ENCODE measurements around the gene GABBR2. TPM values are rescaled to one million over a fixed set of nuclear protein-coding genes. Genes with fewer than 3 reads are reported as not detected.
A peak's percentile ranks its signal among the peaks of the same experiment; 100 is the strongest.

Gene GABBR2
- total RNA-seq, result under 1 TPM in 1 of 2 donors, not detected in 1; 0.39 TPM
- not detected for polyA plus RNA-seq
- long read RNA-seq, donor 1, result 0 reads
- long read RNA-seq, donor 2, partial matches to known transcripts, result 0 of 1 reads
- long read RNA-seq, donor 2, other reads (novel, unspliced or antisense), result 1 of 1 reads

GRCh38 chr9:98708933-98709911 is at the start of gene GABBR2:
Gene GABBR2 (minus strand): TSS chr9:98708935. CDS start chr9:98708737, 198 bp downstream.
- DNase-seq (no peak), ATAC-seq (ENCODE audit: low FRiP score) (no peak)
- Histone ChIP-seq H3K4me3 (ENCODE audit: low read length in 2 of 2) (peak within 1 kb of the TSS; percentile 34 to 47), H3K9me3 (ENCODE audit: control insufficient read depth, low read length) (peaks cover 2% of the 10 kb centered on the region), H3K4me1 (ENCODE audit: control insufficient read depth in 1 of 2, insufficient read depth in 2 of 2, low read length in 2 of 2) (no peaks in the 10 kb centered on the region), H3K27me3 (ENCODE audit: control insufficient read depth in 1 of 2, insufficient read depth in 2 of 2, low read length in 1 of 2) (no peaks in the 10 kb centered on the region), H3K27ac (ENCODE audit: low read depth in 1 of 2, low read length in 2 of 2) (no peak within 1 kb of the TSS), H3K36me3 (ENCODE audit: control insufficient read depth in 1 of 2, insufficient read depth in 2 of 2, low read length in 1 of 2) (no peaks in the 10 kb centered on the region)
- WGBS, 2 donors, result 1 to 2% methylated on average over 60 to 111 of the region's 111 CpGs
- intact Hi-C loops (cut with DNase I), result no loop called here

GRCh38 chr9:98755006-98755618 is 46.4 kb upstream of the GABBR2 start:
- H3K36me3 ChIP-seq (ENCODE audit: control insufficient read depth in 1 of 2, insufficient read depth in 2 of 2, low read length in 1 of 2), result peaks cover 10 to 12% of the 10 kb centered on the region in 2 donors

GRCh38 chr9:98751210-98751609 is 42.5 kb upstream of the GABBR2 start:
- H3K36me3 ChIP-seq (ENCODE audit: control insufficient read depth in 1 of 2, insufficient read depth in 2 of 2, low read length in 1 of 2), result peaks cover 7 to 20% of the 10 kb centered on the region in 2 donors
- WGBS, 2 donors, result 80 to 81% methylated on average over 2 of the region's 2 CpGs
- peaks cover 2% of the 10 kb centered on the region for H3K9me3 ChIP-seq (ENCODE audit: control insufficient read depth, low read length)
- no peaks in the 10 kb centered on the region for H3K27me3 ChIP-seq (ENCODE audit: control insufficient read depth in 1 of 2, insufficient read depth in 2 of 2, low read length in 1 of 2)
- intact Hi-C loops (cut with DNase I), result no loop called here
- H3K27ac ChIP-seq (ENCODE audit: low read depth in 1 of 2, low read length in 2 of 2), result no peak overlapping the region
- H3K4me1 ChIP-seq (ENCODE audit: control insufficient read depth in 1 of 2, insufficient read depth in 2 of 2, low read length in 2 of 2), result no peaks in the 10 kb centered on the region
- no peak for ATAC-seq (ENCODE audit: low FRiP score)
- no peak for DNase-seq
- H3K4me3 ChIP-seq (ENCODE audit: low read length in 2 of 2), result no peak overlapping the region

More at GRCh38 chr9:98755006-98755618, 46.4 kb upstream of the GABBR2 start:
- intact Hi-C loops (cut with DNase I), result no loop called here
- H3K27ac ChIP-seq (ENCODE audit: low read depth in 1 of 2, low read length in 2 of 2), result no peak overlapping the region
- H3K4me3 ChIP-seq (ENCODE audit: low read length in 2 of 2), result no peak overlapping the region
- H3K27me3 ChIP-seq (ENCODE audit: control insufficient read depth in 1 of 2, insufficient read depth in 2 of 2, low read length in 1 of 2), result no peaks in the 10 kb centered on the region
- ATAC-seq (ENCODE audit: low FRiP score) (no peak), DNase-seq (no peak)
- WGBS, 2 donors, result 92% methylated on average over 6 of the region's 6 CpGs
- H3K4me1 ChIP-seq (ENCODE audit: control insufficient read depth in 1 of 2, insufficient read depth in 2 of 2, low read length in 2 of 2), result no peaks in the 10 kb centered on the region
- H3K9me3 ChIP-seq (ENCODE audit: control insufficient read depth, low read length), result no peaks in the 10 kb centered on the region

- no peaks in the 10 kb centered on the region for H3K27me3 ChIP-seq (ENCODE audit: control insufficient read depth in 1 of 2, insufficient read depth in 2 of 2, low read length in 1 of 2)
- ATAC-seq (ENCODE audit: low FRiP score) (no peak), DNase-seq (no peak)
- H3K4me1 ChIP-seq (ENCODE audit: control insufficient read depth in 1 of 2, insufficient read depth in 2 of 2, low read length in 2 of 2), result no peaks in the 10 kb centered on the region
- WGBS, 2 donors, result 76 to 79% methylated on average over 5 of the region's 5 CpGs
- peaks cover 7 to 17% of the 10 kb centered on the region in 2 donors for H3K36me3 ChIP-seq (ENCODE audit: control insufficient read depth in 1 of 2, insufficient read depth in 2 of 2, low read length in 1 of 2)
- H3K4me3 ChIP-seq (ENCODE audit: low read length in 2 of 2), result no peak overlapping the region
- intact Hi-C loops (cut with DNase I), result no loop called here
- no peak overlapping the region for H3K27ac ChIP-seq (ENCODE audit: low read depth in 1 of 2, low read length in 2 of 2)
- H3K9me3 ChIP-seq (ENCODE audit: control insufficient read depth, low read length), result peaks cover 2% of the 10 kb centered on the region
Observed at GRCh38 chr9:98750364-98751060, 41.8 kb upstream of the GABBR2 start.

GRCh38 chr9:98747476-98747875 is 38.7 kb upstream of the GABBR2 start:
- intact Hi-C loops (cut with DNase I), result no loop called here
- no peak overlapping the region for H3K27ac ChIP-seq (ENCODE audit: low read depth in 1 of 2, low read length in 2 of 2)
- WGBS, 2 donors, result 91 to 94% methylated on average over 5 of the region's 5 CpGs
- no peaks in the 10 kb centered on the region for H3K4me1 ChIP-seq (ENCODE audit: control insufficient read depth in 1 of 2, insufficient read depth in 2 of 2, low read length in 2 of 2)
- no peak for ATAC-seq (ENCODE audit: low FRiP score)
- peaks cover 2% of the 10 kb centered on the region for H3K9me3 ChIP-seq (ENCODE audit: control insufficient read depth, low read length)
- no peak for DNase-seq
- H3K27me3 ChIP-seq (ENCODE audit: control insufficient read depth in 1 of 2, insufficient read depth in 2 of 2, low read length in 1 of 2), result no peaks in the 10 kb centered on the region
- H3K36me3 ChIP-seq (ENCODE audit: control insufficient read depth in 1 of 2, insufficient read depth in 2 of 2, low read length in 1 of 2), result peaks cover 3 to 19% of the 10 kb centered on the region in 2 donors
- H3K4me3 ChIP-seq (ENCODE audit: low read length in 2 of 2), result no peak overlapping the region

- peaks cover 3 to 17% of the 10 kb centered on the region in 2 donors for H3K36me3 ChIP-seq (ENCODE audit: control insufficient read depth in 1 of 2, insufficient read depth in 2 of 2, low read length in 1 of 2)
Observed at GRCh38 chr9:98745470-98745869, 36.7 kb upstream of the GABBR2 start.

GRCh38 chr9:98743818-98744611 is 35.3 kb upstream of the GABBR2 start:
- ATAC-seq (ENCODE audit: low FRiP score) (no peak), DNase-seq (no peak)
- no peak overlapping the region for H3K27ac ChIP-seq (ENCODE audit: low read depth in 1 of 2, low read length in 2 of 2)
- peaks cover 2% of the 10 kb centered on the region for H3K9me3 ChIP-seq (ENCODE audit: control insufficient read depth, low read length)
- peaks cover 2 to 12% of the 10 kb centered on the region in 2 donors for H3K36me3 ChIP-seq (ENCODE audit: control insufficient read depth in 1 of 2, insufficient read depth in 2 of 2, low read length in 1 of 2)
- intact Hi-C loops (cut with DNase I), result no loop called here
- H3K27me3 ChIP-seq (ENCODE audit: control insufficient read depth in 1 of 2, insufficient read depth in 2 of 2, low read length in 1 of 2), result no peaks in the 10 kb centered on the region
- WGBS, 2 donors, result 93 to 96% methylated on average over 14 of the region's 14 CpGs
- H3K4me3 ChIP-seq (ENCODE audit: low read length in 2 of 2), result no peak overlapping the region
- H3K4me1 ChIP-seq (ENCODE audit: control insufficient read depth in 1 of 2, insufficient read depth in 2 of 2, low read length in 2 of 2), result no peaks in the 10 kb centered on the region

More at GRCh38 chr9:98745470-98745869, 36.7 kb upstream of the GABBR2 start:
- WGBS, 2 donors, result 87% methylated on average over 7 of the region's 7 CpGs
- intact Hi-C loops (cut with DNase I), result no loop called here
- Histone ChIP-seq H3K4me3 (ENCODE audit: low read length in 2 of 2) (no peak overlapping the region), H3K27me3 (ENCODE audit: control insufficient read depth in 1 of 2, insufficient read depth in 2 of 2, low read length in 1 of 2) (no peaks in the 10 kb centered on the region), H3K27ac (ENCODE audit: low read depth in 1 of 2, low read length in 2 of 2) (no peak overlapping the region), H3K4me1 (ENCODE audit: control insufficient read depth in 1 of 2, insufficient read depth in 2 of 2, low read length in 2 of 2) (no peaks in the 10 kb centered on the region), H3K9me3 (ENCODE audit: control insufficient read depth, low read length) (peaks cover 2% of the 10 kb centered on the region)
- ATAC-seq (ENCODE audit: low FRiP score), result no peak
- DNase-seq, result no peak

- H3K9me3 ChIP-seq (ENCODE audit: control insufficient read depth, low read length), result peaks cover 2% of the 10 kb centered on the region
- H3K4me3 ChIP-seq (ENCODE audit: low read length in 2 of 2), result no peak overlapping the region
- no peaks in the 10 kb centered on the region for H3K27me3 ChIP-seq (ENCODE audit: control insufficient read depth in 1 of 2, insufficient read depth in 2 of 2, low read length in 1 of 2)
- H3K36me3 ChIP-seq (ENCODE audit: control insufficient read depth in 1 of 2, insufficient read depth in 2 of 2, low read length in 1 of 2), result peaks cover 0 to 10% of the 10 kb centered on the region in 2 donors
- 95 to 98% methylated on average over 2 of the region's 2 CpGs for WGBS, 2 donors
- no peaks in the 10 kb centered on the region for H3K4me1 ChIP-seq (ENCODE audit: control insufficient read depth in 1 of 2, insufficient read depth in 2 of 2, low read length in 2 of 2)
- DNase-seq (no peak), ATAC-seq (ENCODE audit: low FRiP score) (no peak)
- H3K27ac ChIP-seq (ENCODE audit: low read depth in 1 of 2, low read length in 2 of 2), result no peak overlapping the region
- intact Hi-C loops (cut with DNase I), result no loop called here
Observed at GRCh38 chr9:98743329-98743728, 34.6 kb upstream of the GABBR2 start.
